WERI-Rb-1 (cell line): ENCODE measurements around the gene ASCC2.
A peak's percentile ranks its signal among the peaks of the same experiment; 100 is the strongest.

Experiments
- DNase-seq: peaks from one replicate; pipeline ENCODE4 v3.0.0-alpha.2; 2020
- H3K27ac ChIP-seq: fragments of 250-450 bp; sonication (Bioruptor Pico); 2 replicates; pipeline ENCODE4 v1.5.1; 2020; ENCODE audit warnings: mild to moderate bottlenecking, moderate library complexity
- H3K27me3 ChIP-seq: fragments of 250-450 bp; sonication (Bioruptor Pico); 2 replicates; pipeline ENCODE4 v1.5.1; 2021; ENCODE audit warnings: mild to moderate bottlenecking, low read depth, moderate library complexity; ENCODE audit not compliant: insufficient read depth, severe bottlenecking
- H3K36me3 ChIP-seq: fragments of 250-450 bp; sonication (Bioruptor Pico); 2 replicates; pipeline ENCODE4 v1.5.1; 2020; ENCODE audit warnings: mild to moderate bottlenecking, moderate library complexity
- H3K4me3 ChIP-seq: 2 replicates; pipeline ENCODE4 v1.5.1; 2011; ENCODE audit warnings: low read depth, mild to moderate bottlenecking, control low read depth, low read length
- H3K9me3 ChIP-seq: fragments of 250-450 bp; sonication (Bioruptor Pico); 2 replicates; pipeline ENCODE4 v1.5.1; 2021; ENCODE audit warnings: mild to moderate bottlenecking, moderate library complexity; ENCODE audit not compliant: severe bottlenecking
- TF ChIP-seq, protein P1 (sequence below): IDR thresholded peaks from 2 replicates; pipeline ENCODE4 v1.5.1; 2011; ENCODE audit warnings: low read depth, mild to moderate bottlenecking, control low read depth, inconsistent platforms, low read length

The ASCC2 gene

GRCh38 chr22:29768052-29768693, 69.9 kb downstream of the ASCC2 start:
- H3K4me3 ChIP-seq = peak overlapping the region; percentile 96
- DNase-seq = no peak
- H3K27ac ChIP-seq = peak overlapping the region; percentile 96

DNA sequence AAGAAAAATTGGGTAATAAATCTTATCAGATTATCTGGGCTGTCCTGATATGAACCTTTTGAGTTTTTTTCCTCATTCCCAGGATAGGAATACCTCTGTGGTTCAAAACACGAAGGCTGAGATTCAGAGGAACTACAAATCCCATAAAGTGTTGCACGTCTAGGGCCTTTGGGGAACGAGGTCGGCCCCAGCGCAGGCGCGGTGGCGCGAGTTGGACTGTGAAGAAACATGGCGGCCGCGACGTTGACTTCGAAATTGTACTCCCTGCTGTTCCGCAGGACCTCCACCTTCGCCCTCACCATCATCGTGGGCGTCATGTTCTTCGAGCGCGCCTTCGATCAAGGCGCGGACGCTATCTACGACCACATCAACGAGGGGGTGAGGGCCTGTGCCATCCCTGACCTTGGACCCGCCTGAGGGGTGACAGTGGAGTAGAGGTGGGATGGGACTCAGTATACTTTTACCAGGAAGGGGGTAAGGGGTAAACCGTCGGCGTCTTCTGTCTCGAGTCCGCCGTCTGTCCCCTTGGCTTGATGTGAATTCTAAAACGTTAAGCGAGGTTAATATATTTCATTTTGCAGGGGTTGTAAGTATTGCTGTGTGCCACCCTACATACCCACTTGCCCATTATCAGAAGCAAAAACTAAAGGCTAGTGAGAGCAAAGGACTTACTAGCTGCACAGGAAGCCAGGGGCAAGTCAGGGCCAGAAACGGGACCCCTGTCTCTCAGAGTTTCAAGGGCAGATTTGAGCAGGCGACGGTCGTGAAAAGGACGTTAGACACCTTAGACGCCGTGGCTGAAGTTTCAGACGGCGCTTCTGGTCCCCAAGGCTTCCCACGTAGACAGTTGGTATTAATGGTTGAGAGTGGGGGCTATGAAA, 70.7 kb downstream of the ASCC2 start, which contains the start of gene UQCR10:
UQCR10 (plus strand) TSS at position 199 of the 881 bp plus-strand sequence; CDS start at position 229, 30 bp downstream.
- TF ChIP-seq, protein P1, sequence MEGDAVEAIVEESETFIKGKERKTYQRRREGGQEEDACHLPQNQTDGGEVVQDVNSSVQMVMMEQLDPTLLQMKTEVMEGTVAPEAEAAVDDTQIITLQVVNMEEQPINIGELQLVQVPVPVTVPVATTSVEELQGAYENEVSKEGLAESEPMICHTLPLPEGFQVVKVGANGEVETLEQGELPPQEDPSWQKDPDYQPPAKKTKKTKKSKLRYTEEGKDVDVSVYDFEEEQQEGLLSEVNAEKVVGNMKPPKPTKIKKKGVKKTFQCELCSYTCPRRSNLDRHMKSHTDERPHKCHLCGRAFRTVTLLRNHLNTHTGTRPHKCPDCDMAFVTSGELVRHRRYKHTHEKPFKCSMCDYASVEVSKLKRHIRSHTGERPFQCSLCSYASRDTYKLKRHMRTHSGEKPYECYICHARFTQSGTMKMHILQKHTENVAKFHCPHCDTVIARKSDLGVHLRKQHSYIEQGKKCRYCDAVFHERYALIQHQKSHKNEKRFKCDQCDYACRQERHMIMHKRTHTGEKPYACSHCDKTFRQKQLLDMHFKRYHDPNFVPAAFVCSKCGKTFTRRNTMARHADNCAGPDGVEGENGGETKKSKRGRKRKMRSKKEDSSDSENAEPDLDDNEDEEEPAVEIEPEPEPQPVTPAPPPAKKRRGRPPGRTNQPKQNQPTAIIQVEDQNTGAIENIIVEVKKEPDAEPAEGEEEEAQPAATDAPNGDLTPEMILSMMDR = no peak
- no peaks in the 10 kb centered on the region for H3K27me3 ChIP-seq
- H3K27ac ChIP-seq = peak within 1 kb of the TSS; percentile 96
- H3K4me3 ChIP-seq = peak within 1 kb of the TSS; percentile 96
- peak; percentile 92 for DNase-seq
- peaks cover 37% of the 10 kb centered on the region for H3K36me3 ChIP-seq
- H3K9me3 ChIP-seq = no peaks in the 10 kb centered on the region

More at GRCh38 chr22:29768052-29768693, 69.9 kb downstream of the ASCC2 start:
- Histone ChIP-seq H3K9me3 (no peaks in the 10 kb centered on the region), H3K36me3 (peaks cover 37% of the 10 kb centered on the region), H3K27me3 (no peaks in the 10 kb centered on the region)
- TF ChIP-seq, protein P1 = no peak

DNA sequence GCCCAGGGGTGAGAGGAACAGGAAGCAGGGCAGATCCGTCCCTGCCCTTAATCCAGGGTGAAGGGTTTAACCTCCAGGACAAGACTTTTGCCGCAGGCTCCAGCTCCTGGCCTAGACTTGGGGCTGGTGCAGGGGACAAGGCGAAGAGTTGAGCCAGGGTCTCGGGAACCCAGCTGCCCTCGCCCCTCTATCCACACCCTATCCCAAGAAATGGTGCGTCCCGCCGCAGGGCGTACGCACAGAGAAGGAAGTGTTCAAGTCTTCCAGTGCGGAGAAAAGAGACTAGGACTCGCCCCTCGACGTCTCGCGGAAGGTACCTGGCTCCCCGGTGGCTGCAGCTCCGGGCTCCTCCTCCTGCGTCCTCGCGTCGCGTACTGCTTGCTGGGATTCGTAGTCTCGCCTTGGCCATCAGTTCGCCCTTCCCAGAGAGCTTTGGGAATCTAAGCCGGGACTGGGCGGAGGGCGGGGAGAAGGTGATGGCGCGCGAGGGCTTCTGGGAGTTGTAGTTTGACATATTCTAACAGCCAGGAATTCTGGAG, 71.4 kb downstream of the ASCC2 start, which contains the start of gene ZMAT5:
ZMAT5 (minus strand) TSS at position 376 of the 539 bp plus-strand sequence. CDS start 18,463 bp downstream, outside the sequence.
- TF ChIP-seq, protein P1 = no peak
- peak within 1 kb of the TSS; percentile 96 for H3K4me3 ChIP-seq
- DNase-seq = peak; percentile 97
- H3K27me3 ChIP-seq = no peaks in the 10 kb centered on the region
- H3K9me3 ChIP-seq = no peaks in the 10 kb centered on the region
- peak within 1 kb of the TSS; percentile 96 for H3K27ac ChIP-seq
- H3K36me3 ChIP-seq = peaks cover 37% of the 10 kb centered on the region

- H3K4me3 ChIP-seq = peak overlapping the region; percentile 96
These were observed 72.0 kb downstream of the ASCC2 start for GRCh38 chr22:29765905-29766631.

DNA sequence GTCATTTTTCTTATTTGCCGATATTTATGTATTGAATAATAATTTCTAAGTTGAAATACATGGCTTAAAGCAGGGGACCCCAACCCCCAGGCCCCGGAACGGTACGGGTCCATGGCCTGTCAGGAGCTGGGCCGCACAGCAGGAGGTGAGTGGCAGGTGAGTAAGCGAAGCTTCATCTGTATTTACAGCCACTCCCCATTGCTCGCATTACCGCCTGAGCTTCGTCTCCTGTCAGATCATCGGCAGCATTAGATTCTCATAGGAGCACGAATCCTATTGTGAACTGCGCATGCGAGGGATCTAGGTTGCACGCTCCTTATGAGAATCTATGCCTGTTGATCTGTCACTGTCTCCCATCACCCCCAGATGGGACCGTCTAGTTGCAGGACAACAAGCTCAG, 75.8 kb downstream of the ASCC2 start:
- TF ChIP-seq, protein P1 = no peak
- Histone ChIP-seq H3K4me3 (no peak overlapping the region), H3K9me3 (no peaks in the 10 kb centered on the region), H3K36me3 (no peaks in the 10 kb centered on the region), H3K27ac (no peak overlapping the region), H3K27me3 (no peaks in the 10 kb centered on the region)
- peak; percentile 70 for DNase-seq

More at GRCh38 chr22:29765905-29766631, 72.0 kb downstream of the ASCC2 start:
- Histone ChIP-seq H3K27ac (peak overlapping the region; percentile 96), H3K36me3 (peaks cover 31% of the 10 kb centered on the region), H3K9me3 (no peaks in the 10 kb centered on the region), H3K27me3 (no peaks in the 10 kb centered on the region)
- no peak for DNase-seq
- TF ChIP-seq, protein P1 = no peak
